Midbrain (tissue), 1 donor: ENCODE results near the gene PGPEP1.
"Not testable (repeated sequence)": the region's sequence is repeated elsewhere in the genome, so short reads cannot be mapped to it uniquely, and the experiment has no call there.

ENCODE experiments used
- DNase-seq: peaks from one replicate; lab custom pipeline; 2025; lab: John Stamatoyannopoulos, UW

Gene PGPEP1

GRCh38 chr19:18332917-18333530, 7.4 kb upstream of the PGPEP1 start:
- no peak for DNase-seq

GRCh38 chr19:18333680-18334079, 6.7 kb upstream of the PGPEP1 start:
- no peak for DNase-seq

- no peak for DNase-seq
Observed at GRCh38 chr19:18336121-18336520, 4.3 kb upstream of the PGPEP1 start.

- DNase-seq, result no peak
Observed at GRCh38 chr19:18338541-18338940, 1.9 kb upstream of the PGPEP1 start.

- no peak for DNase-seq
Observed at GRCh38 chr19:18339723-18340122, 675 bp upstream of the PGPEP1 start.

GRCh38 chr19:18340990-18341868, 831 bp downstream of the PGPEP1 start:
- peak; percentile 15 for DNase-seq

- DNase-seq, result no peak
Observed at GRCh38 chr19:18342090-18342632, 1.8 kb downstream of the PGPEP1 start.

- no peak for DNase-seq
Observed at GRCh38 chr19:18344582-18344950, 4.2 kb downstream of the PGPEP1 start.

- no peak for DNase-seq
Observed at GRCh38 chr19:18345296-18345695, 4.9 kb downstream of the PGPEP1 start.

GRCh38 chr19:18346091-18346490, 5.7 kb downstream of the PGPEP1 start:
- DNase-seq, result no peak

- DNase-seq, result no peak
Observed at GRCh38 chr19:18348171-18348570, 7.8 kb downstream of the PGPEP1 start.

GRCh38 chr19:18348818-18349339, 8.5 kb downstream of the PGPEP1 start:
- not testable (repeated sequence) for DNase-seq

- DNase-seq, result no peak
Observed at GRCh38 chr19:18349524-18350128, 9.2 kb downstream of the PGPEP1 start.

GRCh38 chr19:18350490-18350889, 10.1 kb downstream of the PGPEP1 start:
- DNase-seq, result no peak

- no peak for DNase-seq
Observed at GRCh38 chr19:18351544-18351943, 11.1 kb downstream of the PGPEP1 start.

GRCh38 chr19:18353378-18354005, 13.1 kb downstream of the PGPEP1 start:
- DNase-seq, result no peak

GRCh38 chr19:18354743-18355142, 14.3 kb downstream of the PGPEP1 start:
- DNase-seq, result not testable (repeated sequence)

GRCh38 chr19:18357041-18357440, 16.6 kb downstream of the PGPEP1 start:
- DNase-seq, result no peak

- no peak for DNase-seq
Observed at GRCh38 chr19:18361646-18362045, 21.2 kb downstream of the PGPEP1 start.

GRCh38 chr19:18362934-18363542, 22.6 kb downstream of the PGPEP1 start:
- DNase-seq, result no peak

GRCh38 chr19:18363787-18364186, 23.4 kb downstream of the PGPEP1 start:
- DNase-seq, result no peak
